Measurements from ENCODE around the gene HIVEP3. TPM values are rescaled to one million over a fixed set of nuclear protein-coding genes. Genes with fewer than 3 reads are reported as not detected.

HIVEP3 gene
- total and polyA plus RNA-seq, 2 of the 13 experiments (the other 11 are each of a cell fraction or from before 2014, with no cell fraction given): 0.05 TPM; not detected in 1

DNA sequence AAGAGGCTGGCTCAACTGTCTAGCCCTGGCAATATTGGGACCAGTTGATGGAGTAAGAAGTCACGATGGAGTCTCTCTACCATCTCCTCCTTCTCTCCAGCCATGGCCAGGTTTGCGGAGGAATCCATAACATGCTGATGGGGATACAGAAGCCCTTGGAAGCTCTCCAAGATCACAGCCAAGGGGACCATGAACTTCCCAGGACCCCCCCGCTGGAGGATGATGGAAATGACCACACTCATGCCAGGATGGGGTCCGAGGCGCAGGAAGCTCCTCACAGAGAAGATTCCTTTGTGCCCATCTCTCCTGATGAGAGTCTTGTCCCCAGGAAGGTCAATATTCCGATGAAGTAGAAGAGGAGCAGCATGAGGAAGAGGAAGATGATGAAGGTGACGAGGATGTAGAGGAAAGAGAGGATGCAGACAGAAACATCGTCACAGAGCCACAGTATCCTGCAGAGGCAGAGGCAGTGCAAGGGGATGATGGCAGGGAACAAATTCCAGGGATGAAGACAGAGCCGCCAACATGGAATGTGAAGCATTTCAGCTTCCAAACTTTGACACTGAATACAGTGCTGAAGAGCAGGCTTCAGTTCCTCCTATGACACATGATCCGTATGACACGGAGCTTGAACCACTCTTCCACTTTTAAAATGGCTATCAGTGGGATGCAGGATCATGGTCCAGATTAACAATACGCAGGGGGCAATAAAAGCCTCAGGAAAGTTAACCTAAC lies 376.4 kb downstream of the HIVEP3 start:
- Histone ChIP-seq H3K27ac (ENCODE audit: extremely low read length, insufficient read depth, low read length) (no peak overlapping the region), H2AFZ (ENCODE audit: low read length) (no peak overlapping the region), H3K4me3 (replicated peaks in 1 of 3; ENCODE audit: insufficient read depth in 1 of 3, low read depth in 2 of 3, low read length in 3 of 3) (no peak overlapping the region), H3K36me3 (replicated peaks in 1 of 2; ENCODE audit: control insufficient read depth in 1 of 2, insufficient read depth in 2 of 2, low read length in 2 of 2) (no peaks in the 10 kb centered on the region), H3K27me3 (ENCODE audit: control insufficient read depth in 1 of 2, insufficient read depth in 2 of 2, low read length in 2 of 2) (peaks cover 3 to 20% of the 10 kb centered on the region in 2 experiments; a peak in 4 of 5 replicates), H4K20me1 (ENCODE audit: insufficient read depth, low read length) (no peaks in the 10 kb centered on the region), H3K9ac (ENCODE audit: insufficient read depth, low read depth, low read length) (no peak overlapping the region), H3K79me2 (ENCODE audit: insufficient read depth, low read length) (no peaks in the 10 kb centered on the region), H3K4me2 (ENCODE audit: low read depth, low read length) (no peak overlapping the region), H3K4me1 (ENCODE audit: insufficient read depth, low read length) (no peaks in the 10 kb centered on the region), H3K9me3 (ENCODE audit: low read length) (peaks cover 8% of the 10 kb centered on the region)
- intact Hi-C loops (cut with micrococcal nuclease; ENCODE audit: unreplicated experiment) (no loop called here), in situ Hi-C loops (cut with HindIII; ENCODE audit: extremely low pct_ligation_motif_present, low pct_unique_long_range_greater_than_20kb) (no loop called here)
- ATAC-seq: no peak
- POLR2A ChIA-PET: no interaction called here
- DNase-seq (ENCODE audit: low spot score): no peak
- TF ChIP-seq CENPT (CRISPR knock-in tag; IDR thresholded peaks at IDR 0.05; ENCODE audit: low read depth) (no peak), ZNF207 (IDR thresholded peaks at IDR 0.05; ENCODE audit: borderline replicate concordance) (no peak), KDM5B (CRISPR knock-in tag; IDR thresholded peaks at IDR 0.05; ENCODE audit: borderline replicate concordance) (no peak), ZNF432 (CRISPR knock-in tag; IDR thresholded peaks at IDR 0.05; ENCODE audit: borderline replicate concordance) (no peak), ZMYM3 (CRISPR knock-in tag; IDR thresholded peaks at IDR 0.05) (no peak), MYNN (CRISPR knock-in tag; IDR thresholded peaks at IDR 0.05; ENCODE audit: low read depth) (no peak), ZKSCAN1 (IDR thresholded peaks at IDR 0.05; ENCODE audit: low read length) (no peak), HOXA3 (CRISPR knock-in tag; IDR thresholded peaks at IDR 0.05) (no peak)
- TF ChIP-seq, protein P1, sequence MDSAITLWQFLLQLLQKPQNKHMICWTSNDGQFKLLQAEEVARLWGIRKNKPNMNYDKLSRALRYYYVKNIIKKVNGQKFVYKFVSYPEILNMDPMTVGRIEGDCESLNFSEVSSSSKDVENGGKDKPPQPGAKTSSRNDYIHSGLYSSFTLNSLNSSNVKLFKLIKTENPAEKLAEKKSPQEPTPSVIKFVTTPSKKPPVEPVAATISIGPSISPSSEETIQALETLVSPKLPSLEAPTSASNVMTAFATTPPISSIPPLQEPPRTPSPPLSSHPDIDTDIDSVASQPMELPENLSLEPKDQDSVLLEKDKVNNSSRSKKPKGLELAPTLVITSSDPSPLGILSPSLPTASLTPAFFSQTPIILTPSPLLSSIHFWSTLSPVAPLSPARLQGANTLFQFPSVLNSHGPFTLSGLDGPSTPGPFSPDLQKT (CRISPR knock-in tag; IDR thresholded peaks at IDR 0.05; ENCODE audit: borderline replicate concordance): no peak
- no TSS peak for BruUV-seq (replicated peaks)
- CTCF ChIA-PET (ENCODE audit: low intra/inter-chr PET ratio, low total read pairs): no interaction called here
- FAIRE-seq: no peak
- WGBS (ENCODE audit: low lambda C conversion rate): 17% methylated on average over 10 of the region's 12 CpGs

All from HepG2 (cell line).